SH-SY5Y (cell line): ENCODE measurements around the gene PIP5KL1.

Experiments used
- GATA2 ChIP-seq: IDR thresholded peaks from 2 replicates; pipeline ENCODE4 v1.6.1; 2011; ENCODE audit warnings: mild to moderate bottlenecking, low read depth, low read length
- GATA3 ChIP-seq: IDR thresholded peaks from 2 replicates; pipeline ENCODE4 v1.6.1; 2011; ENCODE audit warnings: low read depth, mild to moderate bottlenecking, low read length, moderate library complexity

Gene PIP5KL1

DNA sequence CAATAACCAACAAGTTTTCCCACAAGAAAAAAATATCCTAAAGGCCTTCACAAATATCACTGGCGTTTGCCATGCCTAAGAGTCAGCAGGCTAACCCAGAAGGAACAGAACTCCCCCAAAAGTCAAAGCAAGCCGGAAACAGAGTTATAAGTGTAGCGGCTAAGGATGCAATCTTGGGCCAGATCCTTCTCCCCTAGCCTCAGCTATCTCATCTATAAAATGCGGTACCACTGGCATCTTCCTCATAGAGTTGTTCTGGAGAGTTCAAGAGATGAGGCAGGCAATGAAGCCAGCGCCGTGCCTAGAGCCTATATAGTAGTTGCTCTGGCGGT is 6.4 kb upstream of the PIP5KL1 start:
- TF ChIP-seq GATA2 (no peak), GATA3 (no peak)

DNA sequence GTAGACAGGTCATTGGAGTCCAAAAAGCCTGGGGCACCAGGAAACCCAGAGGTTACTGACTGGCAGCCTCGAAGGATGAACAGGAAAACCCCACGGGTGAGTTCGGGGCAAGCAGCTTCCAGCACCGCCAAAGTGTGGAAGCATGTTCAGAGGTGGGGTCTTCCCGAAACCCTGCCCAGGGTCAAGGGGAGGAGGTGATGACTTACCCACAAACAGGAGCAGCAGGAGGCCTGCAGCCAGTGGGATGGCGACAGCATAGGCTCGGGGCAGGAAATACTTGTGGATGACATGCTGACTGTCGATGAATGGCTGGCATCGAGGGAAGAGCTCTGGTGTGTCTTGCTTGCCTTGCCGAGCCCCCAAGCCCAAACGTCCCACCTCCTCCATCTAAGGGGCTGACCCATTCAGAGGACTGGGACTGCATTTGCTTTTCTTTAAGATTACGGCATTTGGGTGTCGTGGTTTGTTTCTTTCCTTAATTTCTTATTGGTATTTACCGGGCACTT is 5.8 kb upstream of the PIP5KL1 start:
- TF ChIP-seq GATA2 (no peak), GATA3 (no peak)

- TF ChIP-seq GATA3 (no peak), GATA2 (no peak)
Measured at GRCh38 chr9:127935765-127936221, 5.2 kb upstream of the PIP5KL1 start.

DNA sequence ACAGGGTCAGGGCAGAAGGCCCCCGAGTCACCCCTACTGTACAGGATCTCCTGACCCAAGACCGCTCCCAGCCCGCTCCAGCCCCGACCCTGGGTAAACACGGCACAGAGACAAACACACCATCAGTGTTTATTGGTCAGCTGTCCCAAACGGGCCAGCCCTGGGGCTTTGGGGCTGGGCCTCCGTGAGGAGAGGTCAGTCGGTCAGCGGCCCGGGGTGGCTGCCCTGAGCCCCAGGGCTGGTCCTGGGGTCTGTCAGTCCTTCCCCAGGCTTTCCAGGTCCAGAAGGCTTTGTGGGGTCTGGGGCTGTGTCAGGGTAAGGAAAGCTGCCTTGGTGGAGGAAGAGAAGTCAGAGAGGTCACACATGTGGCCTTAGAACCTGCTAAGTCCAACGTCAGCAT is 4.4 kb upstream of the PIP5KL1 start:
- TF ChIP-seq GATA2: no peak
- TF ChIP-seq GATA3: no peak

DNA sequence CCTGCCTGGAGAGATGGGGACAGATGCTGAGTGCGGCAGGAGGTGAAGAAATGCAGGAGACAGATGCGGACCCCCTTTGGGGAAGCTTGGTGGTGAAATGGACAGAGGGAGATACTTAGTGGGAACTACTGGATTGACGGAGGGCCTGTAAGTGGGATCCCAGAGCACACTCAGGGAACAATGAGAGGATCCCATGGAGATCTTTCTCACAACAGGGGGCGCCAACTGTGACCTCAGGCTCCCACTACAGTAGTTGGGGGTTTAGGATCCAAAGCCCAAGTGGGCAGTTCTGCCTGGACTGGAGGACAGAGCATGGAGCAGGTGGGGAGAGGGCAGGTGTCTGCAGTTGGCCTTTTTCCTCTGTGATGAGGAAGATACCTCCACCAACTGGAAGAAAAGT is 3.7 kb upstream of the PIP5KL1 start:
- TF ChIP-seq GATA3 (no peak), GATA2 (no peak)

- TF ChIP-seq GATA2 (no peak), GATA3 (no peak)
Measured at GRCh38 chr9:127931092-127931881, 710 bp upstream of the PIP5KL1 start.

DNA sequence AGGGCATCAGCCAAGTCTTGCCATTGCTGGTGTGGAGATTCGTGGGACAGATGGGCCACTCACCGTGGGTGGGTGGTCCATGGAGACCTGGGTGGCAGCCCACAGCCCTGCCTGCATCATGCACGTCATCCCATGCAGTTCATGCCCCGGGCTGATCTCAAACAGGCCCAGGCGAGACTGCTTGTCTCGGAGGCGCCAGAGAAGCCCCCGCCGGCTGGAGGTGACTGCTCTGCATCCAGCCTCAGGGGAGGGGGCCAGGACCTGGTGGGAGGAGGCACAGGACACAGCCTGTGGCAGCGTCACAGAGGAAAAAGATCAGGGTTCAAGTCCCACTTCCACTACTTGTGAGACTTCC is 975 bp downstream of the PIP5KL1 start:
- TF ChIP-seq GATA2 (no peak), GATA3 (no peak)

- TF ChIP-seq GATA2: no peak
- TF ChIP-seq GATA3: no peak
Measured at GRCh38 chr9:127928676-127929624, 1.6 kb downstream of the PIP5KL1 start.

DNA sequence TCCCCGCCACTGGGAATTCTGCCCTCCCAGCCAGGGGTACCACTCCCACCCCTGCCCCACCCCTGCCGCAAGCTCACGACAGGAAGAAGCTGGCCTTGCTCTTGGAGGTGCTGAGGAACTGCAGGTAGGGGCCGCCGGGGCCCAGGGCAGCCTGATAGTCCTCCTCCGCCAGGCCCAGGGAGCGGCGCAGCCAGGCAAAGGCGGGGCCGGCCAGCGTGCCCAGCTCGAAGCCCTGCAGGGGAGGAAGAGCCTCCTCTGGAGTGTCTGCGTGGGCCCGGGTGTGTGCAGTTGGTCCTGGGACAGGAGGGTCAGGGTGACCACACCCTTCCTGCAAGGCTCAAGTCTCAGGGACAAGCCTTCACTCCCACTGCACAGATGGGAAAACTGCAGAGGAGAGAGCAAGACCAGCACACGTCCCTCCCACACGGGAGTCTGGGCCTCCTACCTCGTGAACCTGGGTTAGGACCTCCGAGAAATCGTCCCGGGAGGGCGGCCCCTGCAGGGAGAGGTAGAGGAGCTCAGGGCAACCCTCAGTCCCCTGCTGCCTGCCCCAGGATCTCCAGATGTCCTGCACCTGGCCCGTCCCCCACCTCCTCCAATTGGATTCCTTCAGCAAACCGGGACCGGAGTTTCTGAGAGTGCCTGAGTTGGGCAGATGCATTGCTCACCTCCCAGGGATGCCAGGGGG is 2.4 kb downstream of the PIP5KL1 start:
- TF ChIP-seq GATA2: no peak
- TF ChIP-seq GATA3: no peak

DNA sequence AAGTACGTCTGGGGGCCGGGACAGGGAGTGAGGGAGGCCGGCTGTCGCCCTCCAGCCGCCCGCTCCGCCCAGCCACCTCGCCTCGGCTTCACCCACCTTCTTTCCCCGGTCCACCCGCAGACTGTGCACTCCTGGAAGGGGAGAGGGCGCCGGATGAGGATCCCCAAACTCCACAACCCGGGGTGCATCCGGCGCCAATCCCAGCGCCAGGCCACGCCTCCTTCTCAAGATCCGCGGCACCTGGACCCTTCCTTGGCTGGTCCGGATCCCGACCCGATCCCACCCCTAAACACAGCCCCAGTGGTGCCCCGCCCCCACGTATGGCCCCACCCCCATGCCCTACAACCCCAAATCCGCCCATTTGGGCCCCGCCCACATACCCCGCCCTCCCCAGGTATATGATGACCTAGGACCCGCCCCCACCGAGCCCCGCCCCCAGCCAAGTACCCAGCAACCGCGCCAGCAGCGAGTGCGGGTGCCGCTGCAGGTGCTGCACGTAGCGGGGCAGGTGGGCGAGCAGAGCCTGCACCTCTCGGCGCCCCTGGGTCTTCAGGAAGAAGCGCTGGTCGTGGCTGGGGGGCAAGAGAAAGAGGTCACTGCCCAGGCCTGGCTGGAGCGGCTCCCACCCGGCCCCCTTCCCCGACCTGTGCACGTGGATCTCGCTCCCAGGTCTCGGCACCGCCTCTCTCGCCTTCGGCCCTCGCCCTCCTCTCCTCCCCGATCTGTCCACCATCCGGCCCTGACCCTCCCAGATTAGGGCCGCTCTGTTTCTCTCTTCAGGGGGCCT is 3.2 kb downstream of the PIP5KL1 start:
- TF ChIP-seq GATA3: no peak
- TF ChIP-seq GATA2: no peak

DNA sequence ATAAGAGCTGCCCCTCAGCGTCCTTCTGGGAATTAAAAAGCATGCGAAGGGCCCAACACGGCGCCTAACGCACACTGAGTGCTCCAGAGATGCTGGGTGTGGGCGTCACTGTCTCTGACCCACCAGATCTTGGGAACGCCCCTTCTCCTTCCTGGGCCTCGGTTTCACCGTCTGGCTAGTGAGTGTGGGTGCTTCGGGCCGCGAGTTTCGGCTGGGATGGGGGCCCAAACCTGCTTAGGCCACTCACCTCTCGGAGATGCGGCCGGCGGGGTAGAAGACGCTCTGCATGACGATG is 3.7 kb downstream of the PIP5KL1 start:
- TF ChIP-seq GATA3: no peak
- TF ChIP-seq GATA2: no peak

DNA sequence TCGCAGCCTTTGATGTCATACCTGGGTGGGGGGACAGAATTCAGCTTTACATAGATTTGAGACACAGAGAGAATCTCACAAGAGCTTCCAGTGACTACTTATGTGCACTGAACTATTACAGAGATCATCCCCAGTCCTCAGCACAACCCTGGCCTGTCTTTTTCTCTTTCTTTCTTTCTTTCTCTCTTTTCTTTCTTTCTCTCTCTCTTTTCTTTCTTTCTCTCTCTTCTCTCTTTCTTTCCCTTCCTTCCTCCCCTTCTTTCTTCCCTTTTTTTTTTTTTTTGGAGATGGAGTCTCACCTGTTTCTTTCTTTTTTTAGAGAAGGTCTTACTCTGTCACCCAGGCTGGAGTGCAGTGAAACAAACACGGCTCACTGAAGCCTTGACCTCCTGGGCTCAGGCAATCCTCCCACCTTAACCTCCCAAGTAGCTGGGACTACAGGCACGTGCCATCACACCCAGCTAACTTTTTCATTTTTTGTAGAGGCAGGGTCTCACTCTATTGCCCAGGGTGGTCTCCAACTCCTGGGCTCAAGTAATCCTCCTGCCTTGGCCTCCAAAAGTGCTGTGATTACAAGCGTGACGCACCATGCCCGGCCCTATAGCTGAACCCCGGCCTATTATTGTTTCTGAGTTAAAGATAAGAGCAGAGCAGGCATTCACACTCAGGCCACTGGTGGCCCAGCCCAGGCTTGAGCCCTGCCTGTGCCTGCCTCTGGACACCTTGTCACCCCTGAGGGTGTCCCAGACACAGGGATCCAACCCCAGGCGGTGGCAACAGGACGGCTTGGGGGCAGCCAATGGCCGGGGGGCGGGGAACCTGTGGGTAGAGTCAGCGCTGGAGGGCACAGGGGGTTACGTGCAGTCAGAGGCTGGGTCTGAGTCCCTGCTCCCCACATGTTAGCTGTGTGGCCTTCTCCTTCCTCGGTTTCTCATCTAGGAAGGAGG is 4.3 kb downstream of the PIP5KL1 start:
- TF ChIP-seq GATA3 (no peak), GATA2 (no peak)
